Ecto neural progenitor cell (in vitro differentiated cells): ENCODE results near the gene HAT1.
"Not testable (repeated sequence)": the region's sequence is repeated elsewhere in the genome, so short reads cannot be mapped to it uniquely, and the experiment has no call there.

Experiments used
- DNase-seq: peaks from one replicate; pipeline ENCODE4 v3.0.0-alpha.2; 2018; ENCODE audit warnings: low spot score

Gene HAT1, protein sequence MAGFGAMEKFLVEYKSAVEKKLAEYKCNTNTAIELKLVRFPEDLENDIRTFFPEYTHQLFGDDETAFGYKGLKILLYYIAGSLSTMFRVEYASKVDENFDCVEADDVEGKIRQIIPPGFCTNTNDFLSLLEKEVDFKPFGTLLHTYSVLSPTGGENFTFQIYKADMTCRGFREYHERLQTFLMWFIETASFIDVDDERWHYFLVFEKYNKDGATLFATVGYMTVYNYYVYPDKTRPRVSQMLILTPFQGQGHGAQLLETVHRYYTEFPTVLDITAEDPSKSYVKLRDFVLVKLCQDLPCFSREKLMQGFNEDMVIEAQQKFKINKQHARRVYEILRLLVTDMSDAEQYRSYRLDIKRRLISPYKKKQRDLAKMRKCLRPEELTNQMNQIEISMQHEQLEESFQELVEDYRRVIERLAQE

DNA sequence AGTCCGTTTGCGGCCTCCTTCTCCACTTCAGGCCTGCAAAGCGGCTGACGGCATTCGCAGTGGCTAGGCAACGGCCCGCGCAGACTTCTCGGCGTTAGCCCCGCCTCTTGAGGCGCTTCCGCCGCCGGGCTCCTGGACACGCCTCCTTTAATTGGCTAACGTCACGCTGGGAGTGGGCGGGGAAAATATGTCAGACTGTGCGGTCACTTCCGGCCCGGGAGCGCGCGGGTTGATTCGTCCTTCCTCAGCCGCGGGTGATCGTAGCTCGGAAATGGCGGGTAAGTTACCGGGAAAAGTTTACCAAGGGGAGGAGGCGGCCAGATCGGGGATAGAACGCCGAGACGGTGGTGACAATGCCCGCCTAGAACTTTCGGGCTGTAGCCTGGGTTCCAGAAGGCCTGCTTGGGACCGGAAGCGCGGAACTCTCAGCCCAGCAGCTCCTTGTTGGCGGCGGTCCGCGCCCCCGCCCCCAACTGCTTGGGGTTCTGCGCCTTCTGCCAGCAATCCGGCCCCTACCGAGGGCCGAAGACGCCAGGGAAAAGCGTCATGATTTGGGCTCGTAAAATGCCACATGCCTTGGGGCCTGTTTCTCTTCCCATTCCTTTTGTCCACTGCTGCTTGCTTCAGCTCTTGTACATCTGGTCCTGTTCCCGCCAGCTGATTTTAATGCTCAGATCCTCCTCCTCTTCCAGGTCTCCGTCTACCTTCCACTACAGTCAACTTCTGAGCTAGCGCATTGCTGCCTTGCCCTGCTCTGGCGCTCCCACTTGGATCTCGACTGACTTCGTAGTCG is at the start of gene HAT1:
HAT1 (plus strand) TSS at position 232 of the 793 bp plus-strand sequence; CDS start at position 272, 40 bp downstream.
- peak; percentile 98 for DNase-seq

DNA sequence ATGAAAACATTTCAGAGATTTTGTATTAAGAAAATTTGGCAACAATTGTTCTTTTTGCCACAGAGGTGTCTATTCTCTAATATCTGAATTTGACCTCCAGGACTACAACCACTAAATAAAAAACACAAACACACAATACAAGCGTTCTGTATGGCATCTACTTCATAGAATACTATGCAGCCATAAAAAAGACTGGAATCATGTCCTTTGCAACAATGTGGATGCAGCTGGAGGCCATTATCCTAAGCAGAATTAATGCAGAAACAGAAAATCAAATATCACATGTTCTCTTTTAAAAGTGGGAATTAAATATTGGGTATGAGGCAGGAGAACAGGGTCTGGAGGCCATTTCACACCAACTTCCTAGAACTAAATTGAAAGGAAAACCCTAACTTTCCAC is 47.7 kb upstream of the HAT1 start:
- no peak for DNase-seq

DNA sequence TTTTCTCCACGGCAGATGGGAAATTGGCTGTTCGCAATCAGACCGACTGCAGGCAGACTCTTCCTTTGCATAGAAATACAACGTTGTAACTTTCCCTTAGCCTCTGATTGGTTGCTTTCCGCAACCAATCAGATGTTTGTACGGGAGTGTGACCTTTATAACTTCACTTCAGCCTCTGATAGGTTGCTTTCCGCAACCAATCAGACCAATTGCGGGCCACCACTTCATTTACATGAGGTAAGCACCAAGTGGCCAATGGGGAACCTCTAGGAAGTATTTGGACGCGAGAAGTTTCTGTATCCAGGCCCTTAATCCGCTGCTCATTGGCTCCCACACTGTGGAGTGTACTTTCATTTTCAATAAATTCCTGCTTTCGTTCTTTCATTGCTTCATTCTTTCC is 47.3 kb upstream of the HAT1 start:
- DNase-seq = no peak

DNA sequence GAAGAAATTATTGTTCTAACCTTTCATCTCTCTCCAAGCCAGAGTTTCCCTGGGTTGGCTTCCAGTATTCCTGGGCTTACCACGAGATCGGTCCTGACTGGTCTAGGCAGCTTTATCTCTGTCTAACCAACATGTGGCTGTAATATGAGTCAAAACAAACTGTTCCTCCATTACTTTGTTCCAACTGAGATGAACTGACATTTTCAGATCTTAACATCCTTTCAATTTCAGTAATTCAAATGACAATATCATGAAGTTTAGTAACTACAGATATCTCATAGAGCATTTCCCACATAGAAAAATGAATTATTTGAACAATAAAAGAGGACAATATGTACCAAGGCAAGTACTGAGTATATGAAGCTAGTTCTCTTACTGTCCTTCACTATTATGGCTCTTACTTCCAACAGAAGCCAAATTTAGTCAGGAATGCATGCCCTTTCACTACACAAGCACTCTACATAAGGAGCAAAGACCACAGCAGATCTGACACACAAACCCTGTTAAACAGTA is 43.7 kb upstream of the HAT1 start:
- DNase-seq = no peak

DNA sequence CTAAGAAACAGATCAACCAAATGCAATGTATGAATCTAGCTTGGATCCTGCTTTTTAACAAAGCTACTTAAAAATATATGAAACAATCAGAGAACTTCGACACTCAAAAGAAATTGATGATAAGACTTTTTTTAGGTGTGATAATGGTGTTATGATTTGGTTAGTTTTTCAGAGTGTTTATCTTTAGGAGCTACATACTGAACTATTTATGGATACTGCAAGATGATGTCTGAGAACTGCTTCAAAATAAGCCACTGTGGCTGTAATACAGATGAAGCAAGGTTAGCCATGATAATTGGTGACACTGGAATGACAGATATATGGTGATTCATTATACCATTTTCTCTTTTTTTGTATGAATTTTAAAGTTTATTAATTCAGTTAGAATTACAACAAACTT is 42.4 kb upstream of the HAT1 start:
- DNase-seq = no peak

DNA sequence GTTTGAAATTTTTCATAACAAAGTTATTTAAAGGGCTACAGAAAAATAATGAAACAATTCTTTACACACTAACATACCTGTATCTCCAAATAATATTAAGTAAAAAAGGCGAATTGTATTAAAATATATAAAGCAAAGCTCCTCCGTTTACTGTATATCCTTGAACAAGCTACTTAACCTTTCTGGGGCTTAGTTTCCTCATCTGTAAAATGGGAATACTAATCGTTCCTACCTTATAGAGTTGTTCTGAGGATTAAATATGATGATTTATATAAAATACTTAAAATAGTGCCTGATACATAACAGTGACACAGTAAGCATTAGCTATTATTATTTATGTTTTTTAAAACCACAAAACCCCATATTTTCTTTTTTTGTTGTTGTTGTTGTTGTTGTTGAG is 41.5 kb upstream of the HAT1 start:
- no peak for DNase-seq

DNA sequence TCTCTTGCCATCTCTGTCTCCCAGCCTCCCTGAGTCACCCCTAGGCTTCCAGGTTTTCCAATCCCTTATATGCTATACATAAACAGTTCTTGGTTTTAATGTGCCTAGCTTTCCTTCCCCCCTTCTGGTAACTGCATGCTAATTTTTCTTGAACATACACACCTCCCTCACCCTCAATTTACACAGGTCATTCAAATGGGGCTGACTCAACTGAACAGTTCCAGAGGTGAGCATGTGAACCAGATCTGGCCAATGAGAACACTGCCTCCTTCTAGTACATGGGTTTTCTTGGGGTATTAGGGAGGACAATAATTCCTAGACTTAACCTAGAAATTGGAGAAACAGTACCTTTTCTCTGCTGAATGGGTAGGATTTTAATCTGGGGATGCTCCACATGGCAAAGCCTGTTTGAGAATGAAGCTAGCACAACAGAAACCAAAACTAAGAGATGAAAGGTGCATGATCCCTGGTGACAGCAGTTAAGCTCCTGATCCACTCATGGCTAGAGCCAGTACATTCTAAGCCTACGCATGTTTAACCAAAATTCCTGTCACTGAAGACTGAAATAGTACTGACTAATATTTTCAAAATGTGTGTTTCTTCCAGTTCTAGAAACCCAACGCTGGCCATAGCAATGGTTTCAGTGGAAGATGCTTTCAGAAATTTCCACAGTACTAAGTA is 40.0 kb upstream of the HAT1 start:
- no peak for DNase-seq

DNA sequence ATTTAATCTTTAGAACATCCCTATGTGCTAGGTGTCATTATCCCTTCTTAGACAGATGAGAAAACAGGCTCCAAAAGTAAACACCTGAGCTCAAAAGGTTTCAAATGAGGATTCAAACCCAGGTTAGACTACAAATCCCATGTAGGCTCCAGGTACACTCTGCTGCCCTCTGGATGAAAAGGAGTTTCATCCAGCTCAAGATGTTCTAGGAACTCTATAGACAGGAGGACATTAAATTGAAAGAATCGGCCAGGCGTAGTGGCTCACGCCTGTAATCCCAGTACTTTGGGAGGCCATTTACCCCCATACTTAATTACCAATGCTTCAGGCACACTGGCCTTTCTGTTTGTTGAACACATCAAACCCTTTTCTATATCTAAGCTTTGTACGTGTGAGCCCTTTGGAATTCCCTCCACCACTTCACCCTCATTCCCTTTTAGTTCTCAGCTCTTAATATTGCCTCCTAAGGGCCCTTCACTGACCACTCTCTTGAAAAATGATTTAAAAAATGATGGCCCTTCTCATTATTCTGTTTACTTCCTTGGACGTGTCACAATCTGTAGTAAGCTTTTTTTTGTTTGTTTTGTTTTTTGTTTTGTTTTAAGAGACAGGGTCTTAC is 38.9 kb upstream of the HAT1 start:
- no peak for DNase-seq

DNA sequence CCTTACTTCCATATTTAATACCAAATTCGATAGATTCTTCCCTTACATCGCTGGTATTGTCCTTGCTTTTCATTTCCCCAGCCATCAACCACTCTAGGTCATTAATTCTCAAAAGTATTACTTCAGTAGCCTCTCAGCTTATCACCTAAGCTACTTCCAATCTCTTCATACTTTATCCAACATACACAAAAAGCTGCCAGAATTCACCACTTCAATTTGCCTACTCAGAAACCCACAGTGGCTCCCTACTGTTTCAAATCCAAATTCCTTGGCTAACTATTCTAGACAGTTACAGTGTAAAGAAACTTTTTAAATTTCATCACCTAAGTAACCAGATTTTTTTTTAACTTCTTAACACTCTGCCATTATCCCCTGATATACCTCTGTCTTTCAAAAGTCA is 32.9 kb upstream of the HAT1 start:
- no peak for DNase-seq

DNA sequence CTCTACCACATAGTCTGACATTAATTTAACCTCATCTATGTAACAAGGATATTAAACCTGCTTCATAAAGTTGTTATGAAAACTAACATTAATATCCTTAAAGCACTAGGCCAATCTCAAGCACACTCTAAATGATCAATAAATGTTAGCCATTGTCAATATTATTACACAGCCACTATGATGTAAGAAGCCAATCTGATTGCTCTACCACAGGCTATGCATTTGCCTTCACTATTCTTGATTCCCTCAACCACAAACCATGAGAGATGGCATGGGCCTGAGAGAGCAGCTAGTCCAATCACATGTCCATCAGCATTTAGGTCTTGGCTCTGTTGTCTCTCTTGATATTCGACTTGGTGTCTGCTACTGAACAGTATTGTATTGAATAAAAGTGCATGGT is 32.5 kb upstream of the HAT1 start:
- no peak for DNase-seq

DNA sequence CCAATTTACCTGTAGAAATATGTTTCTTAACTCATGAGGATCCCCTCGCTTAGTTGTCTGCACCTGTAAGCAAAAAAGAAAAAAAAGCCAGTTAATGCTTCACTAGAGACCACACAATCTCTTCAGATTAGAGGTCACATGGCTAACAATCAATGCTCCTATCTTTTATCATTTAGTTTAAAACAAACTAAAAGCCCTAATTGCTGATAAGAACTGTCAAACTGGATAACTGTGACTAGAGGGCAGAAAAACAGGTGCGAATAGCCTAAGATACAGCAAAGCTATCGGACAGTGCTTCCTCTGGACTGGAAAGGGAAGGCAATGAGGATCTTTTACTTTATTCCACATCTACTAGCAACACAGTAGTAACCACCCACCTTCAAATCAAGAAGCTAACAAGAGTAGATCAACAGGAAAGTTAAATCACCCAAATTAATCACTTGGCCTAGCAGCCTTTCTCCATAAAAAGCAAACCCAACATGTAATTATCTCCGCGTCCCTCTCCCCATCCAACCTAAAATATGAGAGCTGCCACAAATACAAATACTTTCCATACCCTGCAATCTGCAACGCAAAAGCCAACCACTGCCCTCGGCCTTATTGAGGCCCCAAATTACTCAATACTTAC is 29.0 kb upstream of the HAT1 start:
- DNase-seq = no peak

DNA sequence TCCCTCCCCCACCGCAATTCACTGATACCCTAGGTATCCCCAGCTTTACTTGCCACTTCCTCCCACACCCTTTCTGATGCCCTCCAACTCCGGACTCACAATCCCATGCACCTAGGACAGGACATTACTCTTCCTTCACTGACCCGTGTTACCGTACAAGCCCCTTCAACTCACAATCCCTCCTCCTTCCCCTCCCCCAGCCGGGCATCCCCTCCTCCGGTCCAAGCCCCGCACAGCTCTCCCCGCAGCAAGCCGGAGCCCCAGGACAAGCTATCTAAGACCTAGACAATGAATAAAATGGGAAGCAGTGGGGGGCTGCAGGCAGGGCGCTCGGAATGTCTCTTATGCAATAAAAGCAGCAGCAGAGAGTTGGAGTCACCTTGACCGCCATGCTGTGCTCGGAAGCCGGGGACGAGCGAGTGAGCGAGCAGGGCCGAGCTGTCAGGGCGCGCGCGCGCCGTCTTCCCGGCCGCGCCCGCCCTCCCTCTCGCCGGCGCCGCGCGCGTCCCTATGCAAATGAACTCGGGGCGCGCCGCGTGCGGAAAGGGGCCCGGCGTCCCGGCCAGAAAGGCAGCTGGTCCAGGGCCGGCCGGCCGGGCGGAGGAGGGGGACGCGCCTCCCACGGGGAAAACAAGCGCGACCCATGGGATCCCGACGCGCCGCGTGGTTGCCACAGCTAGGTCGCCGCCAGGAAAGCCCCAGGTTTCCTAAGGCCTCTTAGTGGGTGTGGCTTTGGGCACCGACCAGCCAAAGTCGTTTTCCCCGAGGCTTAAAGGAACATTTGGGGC is 28.2 kb upstream of the HAT1 start, which contains the start of gene SLC25A12:
SLC25A12 (minus strand) TSS at position 421 of the 788 bp plus-strand sequence; CDS start at position 391, 30 bp downstream.
- peak; percentile 80 for DNase-seq

DNA sequence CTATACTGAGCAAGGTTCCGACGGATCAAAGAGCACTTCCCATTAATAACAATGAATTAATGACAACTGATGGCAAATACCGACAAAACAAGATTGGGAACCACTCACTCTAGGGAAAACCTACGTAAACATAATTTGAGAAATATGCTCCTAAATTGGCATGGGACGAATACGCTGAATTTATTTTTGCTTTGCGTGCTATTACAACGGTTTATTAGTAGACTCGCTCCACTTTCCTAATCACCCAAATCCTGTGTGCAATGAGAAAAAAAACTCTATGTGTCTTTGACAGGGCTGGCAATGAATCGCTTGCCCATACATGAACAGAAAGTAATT is 27.7 kb upstream of the HAT1 start:
- no peak for DNase-seq

DNA sequence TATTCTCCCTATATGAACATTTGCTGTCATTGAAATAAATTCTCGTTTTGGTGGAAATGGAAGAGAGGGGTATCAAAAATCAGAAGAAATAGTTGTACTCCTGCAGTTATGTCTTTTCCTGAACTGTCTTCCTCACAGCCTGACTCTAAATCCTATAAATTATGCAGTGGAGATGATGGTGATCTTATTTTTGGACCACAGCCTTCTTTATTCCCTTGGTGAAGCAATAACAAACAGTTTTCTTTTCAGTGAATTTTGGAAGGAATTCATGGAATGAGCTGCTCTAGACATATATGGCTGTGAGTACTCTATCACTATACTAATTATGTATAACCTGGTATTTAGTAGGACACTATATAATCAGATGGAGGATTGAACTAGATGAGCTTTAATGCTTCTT is 26.5 kb upstream of the HAT1 start:
- DNase-seq = no peak

DNA sequence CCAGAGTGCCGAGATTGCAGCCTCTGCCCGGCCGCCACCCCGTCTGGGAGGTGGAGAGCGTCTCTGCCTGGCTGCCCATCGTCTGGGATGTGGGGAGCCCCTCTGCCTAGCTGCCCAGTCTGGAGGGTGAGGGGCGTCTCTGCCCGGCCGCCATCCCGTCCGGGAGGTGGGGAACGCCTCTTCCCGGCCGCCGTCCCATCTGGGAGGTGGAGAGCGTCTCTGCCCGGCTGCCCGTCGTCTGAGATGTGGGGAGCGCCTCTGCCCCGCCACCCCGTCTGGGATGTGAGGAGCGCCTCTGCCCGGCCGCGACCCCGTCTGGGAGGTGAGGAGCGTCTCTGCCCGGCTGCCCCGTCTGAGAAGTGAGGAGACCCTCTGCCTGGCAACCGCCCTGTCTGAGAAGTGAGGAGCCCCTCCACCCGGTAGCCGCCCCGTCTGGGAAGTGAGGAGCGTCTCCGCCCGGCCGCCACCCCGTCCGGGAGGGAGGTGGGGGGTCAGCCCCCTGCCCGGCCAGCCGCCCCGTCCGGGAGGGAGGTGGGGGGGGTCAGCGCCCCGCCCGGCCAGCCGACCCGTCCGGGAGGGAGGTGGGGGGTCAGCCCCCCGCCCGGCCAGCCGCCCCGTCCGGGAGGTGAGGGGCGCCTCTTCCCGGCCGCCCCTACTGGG is 22.5 kb upstream of the HAT1 start:
- DNase-seq = not testable (repeated sequence)

DNA sequence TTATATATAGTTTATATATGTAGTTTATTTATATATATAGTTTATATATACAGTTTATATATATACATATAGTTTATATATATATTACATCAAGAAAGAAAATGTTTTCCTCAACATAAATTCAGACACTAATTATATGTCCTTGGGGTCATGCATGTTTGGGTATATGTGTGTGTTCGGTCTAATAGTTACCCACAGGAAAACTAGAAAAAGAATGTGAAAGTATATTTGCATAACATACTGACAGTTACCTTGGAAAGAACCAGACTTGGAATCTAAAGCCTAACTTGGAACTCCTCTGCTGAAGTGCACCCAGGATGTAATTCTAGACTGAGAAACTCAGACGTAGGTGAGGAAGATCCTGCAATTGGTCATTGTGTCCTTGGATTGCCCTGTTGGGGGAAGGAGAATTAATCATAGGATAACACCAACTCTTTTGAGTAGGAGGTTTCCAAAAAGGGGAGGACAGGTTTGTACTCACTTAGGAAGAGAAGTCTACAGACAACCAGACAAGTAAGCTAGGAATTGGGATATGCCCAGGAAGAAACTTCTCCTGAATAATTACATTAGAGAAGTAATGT is 19.3 kb upstream of the HAT1 start:
- DNase-seq = no peak

DNA sequence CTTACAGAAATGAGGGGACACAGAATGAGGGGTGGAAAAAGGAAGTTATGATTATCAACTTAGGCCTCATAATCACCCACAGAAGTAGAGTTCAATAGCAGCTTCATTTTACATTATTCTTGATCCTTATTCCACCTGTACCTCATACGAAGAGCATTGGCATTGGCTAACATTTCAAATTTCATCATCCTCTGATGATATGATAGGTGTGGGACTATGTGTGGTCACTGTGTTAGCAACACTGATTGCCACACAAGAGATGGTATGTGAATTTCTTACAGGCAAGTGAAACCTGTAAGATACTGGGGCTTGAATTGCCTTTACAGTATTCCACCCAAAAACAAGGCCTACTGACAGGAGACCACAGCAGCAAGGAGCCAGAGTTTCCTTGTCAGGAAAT is 14.0 kb upstream of the HAT1 start:
- DNase-seq = no peak

DNA sequence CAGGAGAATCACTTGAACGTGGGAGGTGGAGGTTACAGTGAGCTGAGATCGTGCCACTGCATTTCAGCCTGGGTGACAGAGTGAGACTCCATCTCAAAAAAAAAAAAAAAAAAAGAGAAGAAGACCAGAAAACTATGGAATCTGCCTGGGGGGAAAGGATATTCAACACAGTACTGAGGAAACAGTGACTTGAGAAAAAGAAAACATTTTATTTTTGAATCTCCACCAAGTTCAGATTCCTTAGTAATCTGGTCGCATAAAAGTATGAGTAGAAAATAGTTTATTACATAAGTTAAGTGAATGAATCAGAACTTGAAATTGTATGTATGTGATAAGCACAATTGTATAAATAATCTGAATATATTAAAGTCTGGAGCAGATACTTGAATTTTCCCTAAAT is 13.0 kb upstream of the HAT1 start:
- DNase-seq = no peak

DNA sequence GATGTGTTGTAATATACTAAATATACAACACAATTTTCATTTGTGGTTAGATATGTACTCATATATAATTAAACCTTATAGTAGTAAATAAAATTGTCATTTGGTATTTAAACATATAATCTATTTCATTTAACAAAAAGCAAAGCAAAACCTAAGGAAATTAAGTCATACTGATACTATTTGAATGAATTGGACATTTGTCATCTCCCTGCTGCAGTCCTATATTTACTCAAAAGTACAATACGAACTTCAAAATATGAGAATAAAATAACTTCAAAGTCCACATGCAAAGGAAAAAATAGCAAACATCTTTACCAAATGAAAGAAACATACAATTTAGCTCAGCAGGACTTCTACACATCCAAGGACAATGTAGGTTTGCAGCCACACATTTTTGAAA is 11.8 kb upstream of the HAT1 start:
- DNase-seq = no peak

DNA sequence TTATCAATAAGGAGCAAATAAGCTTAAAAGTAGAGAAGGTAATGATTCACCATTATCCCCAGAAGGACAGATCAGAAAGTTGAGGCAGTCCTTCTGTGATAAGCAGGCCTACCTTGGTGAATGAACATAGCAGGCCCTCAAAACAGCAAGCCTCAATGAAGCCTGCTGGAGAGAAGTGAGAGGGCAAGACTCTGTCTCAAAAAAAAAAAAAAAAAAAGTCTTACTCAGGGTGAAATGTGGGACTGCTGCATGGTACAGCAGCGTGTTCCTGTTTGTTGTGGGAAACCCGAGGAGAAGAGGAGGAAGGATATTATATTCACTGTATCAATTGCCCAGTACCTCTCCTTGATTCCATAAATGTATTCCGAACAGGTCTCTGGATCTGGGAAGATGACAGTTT is 8.7 kb upstream of the HAT1 start:
- no peak for DNase-seq
